Body of pancreas (tissue), 4 donors: ENCODE measurements around the gene ARHGAP32. TPM values are rescaled to one million over a fixed set of nuclear protein-coding genes. Genes with fewer than 3 reads are reported as not detected.

Experiments
- ATAC-seq: fragments of 150-250 bp; one replicate; pipeline ENCODE4 v1.9.1; 2016
- DNase-seq, 4 donors: peaks; one replicate each; pipeline ENCODE4 v3.0.0-alpha.2; 2019
- H3K27ac ChIP-seq, 4 donors: fragments of 200-600 bp; sonication (generic); 1 replicate in 3 of 4; 2 replicates in 1 of 4; pipeline versions ENCODE4 v1.5.1 to v1.6.1; 2016 to 2019; ENCODE audit warnings: mild to moderate bottlenecking in 1 of 4, mixed read lengths in 1 of 4, moderate library complexity in 1 of 4
- H3K27me3 ChIP-seq, 2 donors: fragments of 200-600 bp; sonication (generic); one replicate each; pipeline ENCODE4 v1.6.0; 2016; ENCODE audit warnings: mild to moderate bottlenecking in 1 of 2
- H3K36me3 ChIP-seq, 2 donors: fragments of 200-600 bp; sonication (generic); replicated peaks in 1 of 2; 2 replicates each; pipeline ENCODE4 v1.5.1; 2016; ENCODE audit warnings: low read depth in 2 of 2; ENCODE audit not compliant: insufficient read depth in 1 of 2
- H3K4me1 ChIP-seq: fragments of 200-600 bp; sonication (generic); one replicate; pipeline ENCODE4 v1.6.0; 2016
- H3K4me3 ChIP-seq, 2 donors: fragments of 200-600 bp; sonication (generic); 1 replicate in 1 of 2; 2 replicates in 1 of 2; pipeline ENCODE4 v1.5.1; 2016 to 2019
- H3K9me3 ChIP-seq, 3 donors: fragments of 200-600 bp; sonication (generic); 1 replicate in 2 of 3; 2 replicates in 1 of 3; pipeline ENCODE4 v1.5.1; 2016
- POLR2A ChIP-seq, 3 donors: fragments of 450-650 bp; IDR thresholded peaks; one replicate each; pipeline ENCODE4 v1.6.1; 2016; ENCODE audit warnings: antibody characterized with exemption in 3 of 3, mild to moderate bottlenecking in 2 of 3
- WGBS, 2 donors: methylation state at CpG; one replicate each; pipeline ENCODE4 v1.1.5; 2017; 5-methylcytosine and 5-hydroxymethylcytosine counted together
- intact Hi-C: fragments of 100-400 bp; cut with DNase I; formaldehyde crosslinking; loops from one replicate; pipeline ENCODE4 v1.15.1; 2023
- total RNA-seq, 2 donors: library from RNA; depleted of rRNA; stranded (reverse); fragments of >200 nt; gene quantifications; one replicate each; pipeline ENCODE4 v1.1.0, GENCODE V29; 2016
- TF ChIP-seq, protein P1 (sequence below), 7 experiments: fragments of 450-650 bp in 4 of 7; fragments of 200-600 bp in 3 of 7; sonication (generic) in 3 of 7; IDR thresholded peaks; one replicate each; pipeline ENCODE4 v1.5.1; 2016 to 2019; ENCODE audit warnings: antibody characterized with exemption in 7 of 7

The ARHGAP32 gene
- total RNA-seq, 2 donors from 2014 or later = 26.0 to 30.4 TPM

DNA sequence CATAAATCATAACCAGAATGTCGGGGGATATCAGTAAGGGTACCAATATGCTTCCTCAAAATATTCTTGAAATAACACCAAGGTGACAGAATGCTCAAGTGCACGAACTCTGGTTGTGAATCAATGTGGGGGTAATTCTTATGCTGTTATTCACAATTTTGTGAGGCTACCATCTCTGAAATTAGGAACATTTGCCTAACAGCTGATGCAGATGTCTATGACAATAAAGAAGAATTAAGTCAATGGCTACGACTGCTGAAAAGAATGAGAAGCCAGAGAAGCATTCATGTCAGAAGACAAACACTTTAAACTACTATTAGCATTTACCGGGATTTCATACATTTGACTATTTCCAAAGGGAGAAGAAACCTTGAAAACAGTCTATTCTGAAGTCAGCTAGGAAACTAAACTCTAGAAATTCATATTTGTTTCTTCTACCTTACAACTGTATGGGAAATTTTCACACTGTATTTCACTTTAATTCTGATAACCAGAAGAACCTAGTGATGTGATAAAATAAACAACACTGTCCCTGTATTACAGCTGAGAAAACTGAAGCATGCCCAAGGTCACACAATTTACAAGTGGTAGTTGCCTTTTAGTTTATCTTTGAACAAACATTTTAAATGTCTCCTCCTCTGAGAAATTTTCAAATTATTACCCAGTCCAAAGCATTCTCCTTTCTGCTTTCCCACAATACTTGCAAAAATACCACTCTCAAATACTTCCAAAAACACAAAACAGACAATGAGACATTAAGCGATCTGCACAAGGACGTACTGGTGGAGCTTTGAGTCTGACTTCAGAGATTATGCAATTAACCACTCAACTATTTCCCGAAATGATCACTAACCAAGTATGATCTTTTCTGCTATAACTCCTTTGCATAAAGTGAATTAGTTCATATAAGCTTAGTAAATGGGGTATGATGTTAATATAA is 18.0 kb upstream of the ARHGAP32 start:
- no peak for TF ChIP-seq POLR2A (IDR thresholded peaks at IDR 0.05)
- ATAC-seq = peak; percentile 78
- H3K9me3 ChIP-seq = no peaks in the 10 kb centered on the region
- peak in 2 of 4 donors; percentile 28 to 57 for DNase-seq
- H3K4me1 ChIP-seq = peaks cover 31% of the 10 kb centered on the region
- no peak overlapping the region for H3K4me3 ChIP-seq
- H3K27ac ChIP-seq = peak overlapping the region in 3 of 4 donors; percentile 63 to 75 (median 69)
- no peaks in the 10 kb centered on the region for H3K36me3 ChIP-seq
- intact Hi-C loops = no loop called here
- 20 to 21% methylated on average over 7 of the region's 7 CpGs for WGBS, 2 donors
- H3K27me3 ChIP-seq = no peaks in the 10 kb centered on the region

DNA sequence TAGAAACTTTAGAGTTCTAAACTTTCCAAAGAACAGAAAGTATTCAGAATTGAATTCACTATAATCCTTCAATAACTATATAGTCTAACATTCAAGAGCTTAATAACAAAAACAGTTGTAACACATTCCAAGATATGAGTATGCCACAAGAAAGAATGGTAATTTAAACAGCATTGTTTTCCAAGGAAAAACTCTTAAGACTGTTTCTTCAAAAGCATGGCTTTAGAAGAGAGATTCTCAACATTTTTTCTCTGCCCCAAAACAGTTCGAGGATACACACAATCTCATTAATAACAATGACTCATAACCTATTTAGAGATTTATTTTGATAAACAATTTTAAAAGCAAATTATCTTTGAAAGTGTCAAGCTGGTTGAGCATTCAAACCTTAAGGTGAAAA is 16.7 kb upstream of the ARHGAP32 start:
- no peaks in the 10 kb centered on the region for H3K36me3 ChIP-seq
- no peak overlapping the region for H3K4me3 ChIP-seq
- DNase-seq = no peak
- intact Hi-C loops = no loop called here
- ATAC-seq = no peak
- no peaks in the 10 kb centered on the region for H3K27me3 ChIP-seq
- no peaks in the 10 kb centered on the region for H3K9me3 ChIP-seq
- TF ChIP-seq, protein P1, sequence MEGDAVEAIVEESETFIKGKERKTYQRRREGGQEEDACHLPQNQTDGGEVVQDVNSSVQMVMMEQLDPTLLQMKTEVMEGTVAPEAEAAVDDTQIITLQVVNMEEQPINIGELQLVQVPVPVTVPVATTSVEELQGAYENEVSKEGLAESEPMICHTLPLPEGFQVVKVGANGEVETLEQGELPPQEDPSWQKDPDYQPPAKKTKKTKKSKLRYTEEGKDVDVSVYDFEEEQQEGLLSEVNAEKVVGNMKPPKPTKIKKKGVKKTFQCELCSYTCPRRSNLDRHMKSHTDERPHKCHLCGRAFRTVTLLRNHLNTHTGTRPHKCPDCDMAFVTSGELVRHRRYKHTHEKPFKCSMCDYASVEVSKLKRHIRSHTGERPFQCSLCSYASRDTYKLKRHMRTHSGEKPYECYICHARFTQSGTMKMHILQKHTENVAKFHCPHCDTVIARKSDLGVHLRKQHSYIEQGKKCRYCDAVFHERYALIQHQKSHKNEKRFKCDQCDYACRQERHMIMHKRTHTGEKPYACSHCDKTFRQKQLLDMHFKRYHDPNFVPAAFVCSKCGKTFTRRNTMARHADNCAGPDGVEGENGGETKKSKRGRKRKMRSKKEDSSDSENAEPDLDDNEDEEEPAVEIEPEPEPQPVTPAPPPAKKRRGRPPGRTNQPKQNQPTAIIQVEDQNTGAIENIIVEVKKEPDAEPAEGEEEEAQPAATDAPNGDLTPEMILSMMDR (IDR thresholded peaks at IDR 0.05) = no peak
- TF ChIP-seq POLR2A (IDR thresholded peaks at IDR 0.05) = no peak
- WGBS, 2 donors = 35 to 40% methylated on average over 1 of the region's 1 CpG
- peaks cover 31% of the 10 kb centered on the region for H3K4me1 ChIP-seq
- H3K27ac ChIP-seq = peak overlapping the region in 1 of 4 donors; percentile 75

DNA sequence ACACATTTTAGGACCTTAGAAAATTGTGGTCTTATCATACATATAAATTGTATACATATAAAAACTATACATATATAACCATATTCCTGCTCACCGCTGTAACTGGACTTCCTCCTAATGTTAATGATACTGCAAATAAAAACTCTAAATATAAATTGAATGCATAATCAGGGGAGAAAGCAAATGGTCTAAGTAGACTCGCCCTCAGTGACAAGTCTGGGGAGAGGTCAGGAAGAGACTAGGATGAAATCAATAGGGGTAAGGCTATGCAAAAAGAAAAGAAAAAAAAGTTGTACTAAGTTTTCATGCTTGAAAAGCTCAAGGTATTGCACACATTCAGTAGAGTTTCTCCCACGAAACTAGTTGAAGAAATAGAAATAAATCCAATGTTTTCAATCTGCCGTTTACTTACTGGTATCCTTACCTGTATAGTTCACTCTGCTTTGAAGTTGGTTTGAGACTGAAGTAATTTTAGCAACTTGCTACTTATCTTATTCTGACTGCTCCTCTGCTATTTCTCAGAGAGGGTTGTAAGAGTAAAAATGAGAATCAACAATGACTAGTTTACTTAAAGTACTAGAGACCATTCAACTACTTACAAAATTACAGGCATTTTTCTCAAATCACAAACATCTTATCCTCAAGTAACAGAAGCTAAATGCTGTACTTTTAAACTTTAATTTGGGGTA is 12.2 kb upstream of the ARHGAP32 start:
- 86% methylated on average over 4 of the region's 4 CpGs for WGBS, 2 donors
- Histone ChIP-seq H3K27ac (no peak overlapping the region), H3K27me3 (no peaks in the 10 kb centered on the region), H3K9me3 (peaks cover 0 to 4% (median 0%) of the 10 kb centered on the region in 3 donors), H3K4me1 (peaks cover 14% of the 10 kb centered on the region), H3K4me3 (no peak overlapping the region), H3K36me3 (no peaks in the 10 kb centered on the region)
- no peak for TF ChIP-seq POLR2A (IDR thresholded peaks at IDR 0.05)
- TF ChIP-seq, protein P1 (IDR thresholded peaks at IDR 0.05) = no peak
- DNase-seq = no peak
- intact Hi-C loops = no loop called here
- no peak for ATAC-seq

DNA sequence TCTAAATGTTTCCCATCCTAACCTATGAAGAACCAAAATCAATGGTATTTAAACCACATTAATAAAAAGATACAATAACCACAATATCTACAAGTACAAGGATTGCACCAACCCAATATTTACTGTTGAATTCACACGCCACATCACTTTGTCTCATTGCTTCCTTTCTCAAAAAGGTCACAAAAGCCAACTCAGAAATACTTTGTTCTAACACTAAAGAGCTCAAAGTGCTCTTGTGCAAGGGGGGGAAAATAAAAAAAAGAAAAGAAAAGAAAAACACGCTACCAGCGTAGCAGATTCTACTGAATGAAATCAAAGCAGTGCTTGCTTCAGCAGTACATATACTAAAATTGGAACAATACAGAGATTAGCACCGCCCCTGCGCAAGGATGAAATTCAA is 10.5 kb upstream of the ARHGAP32 start:
- Histone ChIP-seq H3K4me3 (no peak overlapping the region), H3K9me3 (peaks cover 0 to 8% (median 0%) of the 10 kb centered on the region in 3 donors), H3K27me3 (no peaks in the 10 kb centered on the region), H3K4me1 (no peaks in the 10 kb centered on the region), H3K36me3 (no peaks in the 10 kb centered on the region), H3K27ac (no peak overlapping the region)
- intact Hi-C loops = no loop called here
- no peak for ATAC-seq
- DNase-seq = no peak
- TF ChIP-seq, protein P1 (IDR thresholded peaks at IDR 0.05) = no peak
- no peak for TF ChIP-seq POLR2A (IDR thresholded peaks at IDR 0.05)
- WGBS, 2 donors = 88 to 92% methylated on average over 5 of the region's 5 CpGs

DNA sequence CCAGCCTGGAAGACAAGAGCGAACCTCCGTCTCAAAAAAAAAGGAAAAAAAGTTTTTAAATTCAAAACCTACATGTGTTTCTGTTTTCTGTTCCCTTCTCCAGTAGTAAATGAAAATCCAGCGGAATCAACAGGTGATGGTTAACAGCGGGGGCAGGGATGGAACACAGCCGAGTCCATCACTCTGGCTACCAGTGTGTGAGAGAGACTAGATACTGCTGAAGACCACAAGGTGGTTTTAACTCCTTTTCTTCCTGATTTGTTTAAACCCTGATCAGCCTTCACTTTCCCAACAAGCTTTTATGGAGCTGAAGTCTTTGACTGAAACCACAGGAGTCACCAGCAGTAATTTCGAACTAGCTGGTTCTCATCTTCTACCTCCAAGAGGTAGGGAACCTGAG is 3.6 kb upstream of the ARHGAP32 start:
- 92 to 93% methylated on average over 6 of the region's 6 CpGs for WGBS, 2 donors
- no peaks in the 10 kb centered on the region for H3K27me3 ChIP-seq
- ATAC-seq = no peak
- no peak for TF ChIP-seq POLR2A (IDR thresholded peaks at IDR 0.05)
- TF ChIP-seq, protein P1 (IDR thresholded peaks at IDR 0.05) = no peak
- no peak overlapping the region for H3K4me3 ChIP-seq
- peaks cover 0 to 8% (median 0%) of the 10 kb centered on the region in 3 donors for H3K9me3 ChIP-seq
- peaks cover 3% of the 10 kb centered on the region for H3K4me1 ChIP-seq
- intact Hi-C loops = no loop called here
- H3K27ac ChIP-seq = no peak overlapping the region
- DNase-seq = no peak
- H3K36me3 ChIP-seq = no peaks in the 10 kb centered on the region
